Measurements from ENCODE around the gene RHOT1.

DNA sequence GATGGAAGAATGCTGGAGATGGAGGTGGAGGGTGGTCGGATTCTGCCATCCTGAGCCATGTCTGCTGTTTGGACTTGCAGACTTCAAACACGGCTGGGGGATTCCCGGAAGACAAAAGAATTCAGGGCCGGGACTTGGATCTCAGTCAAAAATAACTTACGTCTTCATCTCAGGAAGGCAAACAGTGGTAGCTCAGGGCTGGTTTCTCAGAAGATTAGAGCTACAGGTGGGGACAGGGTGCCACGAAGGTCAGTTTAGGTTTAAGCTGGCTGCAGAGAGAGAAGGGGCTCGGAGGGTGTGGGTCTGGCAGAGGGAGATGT, 119.1 kb downstream of the RHOT1 start:
- TF ChIP-seq CTCF (IDR thresholded peaks at IDR 0.05) (no peak), POLR2A (IDR thresholded peaks at IDR 0.05) (no peak)
